Tibial nerve (tissue), 4 donors: ENCODE data around the gene IQCF2. TPM values are rescaled to one million over a fixed set of nuclear protein-coding genes. Genes with fewer than 3 reads are reported as not detected.

Experiments used
- DNase-seq, 2 donors: peaks; one replicate each; pipeline ENCODE4 v3.0.0-alpha.2; 2019; ENCODE audit warnings: low spot score in 2 of 2
- H3K27ac ChIP-seq, 4 donors: fragments of 200-600 bp; sonication (generic) in 3 of 4; one replicate each; pipeline ENCODE4 v1.5.1; 2017 to 2019; ENCODE audit warnings: mild to moderate bottlenecking in 1 of 4
- H3K27me3 ChIP-seq, 2 donors: fragments of 200-600 bp; sonication (generic) in 1 of 2; one replicate each; pipeline versions ENCODE4 v1.5.1 to v1.6.0; 2017 to 2019
- H3K36me3 ChIP-seq, 3 donors: fragments of 200-600 bp; sonication (generic); one replicate each; pipeline ENCODE4 v1.5.1; 2018 to 2019
- H3K4me1 ChIP-seq, 4 donors: fragments of 200-600 bp; sonication (generic) in 3 of 4; one replicate each; pipeline ENCODE4 v1.5.1; 2017 to 2019
- H3K4me3 ChIP-seq, 4 donors: fragments of 200-600 bp; sonication (generic) in 3 of 4; one replicate each; pipeline ENCODE4 v1.5.1; 2017 to 2019; ENCODE audit warnings: mild to moderate bottlenecking in 1 of 4, moderate library complexity in 1 of 4
- H3K9me3 ChIP-seq, 4 donors: fragments of 200-600 bp; sonication (generic) in 3 of 4; one replicate each; pipeline ENCODE4 v1.5.1; 2017 to 2019
- EP300 ChIP-seq, 2 donors: sonication (generic); formaldehyde crosslinking; IDR thresholded peaks; one replicate each; pipeline ENCODE4 v1.6.1; 2017; ENCODE audit warnings: antibody characterized with exemption in 2 of 2, mild to moderate bottlenecking in 1 of 2
- POLR2A ChIP-seq, 2 donors: fragments of 450-650 bp; IDR thresholded peaks; one replicate each; pipeline ENCODE4 v1.6.1; 2017; ENCODE audit warnings: antibody characterized with exemption in 2 of 2, mild to moderate bottlenecking in 2 of 2, moderate library complexity in 2 of 2
- WGBS, 2 donors: methylation state at CpG; one replicate each; pipeline ENCODE4 v1.1.5; 2018; 5-methylcytosine and 5-hydroxymethylcytosine counted together
- total RNA-seq, 4 donors: library from RNA; depleted of rRNA; stranded (reverse); fragments of >200 nt; gene quantifications; one replicate each; pipeline ENCODE4 v1.1.0, GENCODE V29; 2016
- TF ChIP-seq, protein P1 (sequence below), 5 experiments: fragments of 200-600 bp in 3 of 5; fragments of 450-650 bp in 2 of 5; sonication (generic) in 3 of 5; IDR thresholded peaks; one replicate each; pipeline ENCODE4 v1.5.1; 2016 to 2019; ENCODE audit warnings: antibody characterized with exemption in 5 of 5, mild to moderate bottlenecking in 3 of 5, moderate library complexity in 2 of 5

IQCF2 gene
- total RNA-seq, 4 donors from 2014 or later, result not detected

- 89 to 96% methylated on average over 12 of the region's 12 CpGs for WGBS, 2 donors
Measured at GRCh38 chr3:51888463-51889105, 27.2 kb downstream of the IQCF2 start.

GRCh38 chr3:51891242-51892039 is 30.0 kb downstream of the IQCF2 start:
- WGBS, 2 donors, result 75 to 81% methylated on average over 7 of the region's 7 CpGs
- no peak for DNase-seq

More at GRCh38 chr3:51888463-51889105, 27.2 kb downstream of the IQCF2 start:
- no peak for DNase-seq
- no peaks in the 10 kb centered on the region for H3K27me3 ChIP-seq
- no peaks in the 10 kb centered on the region for H3K9me3 ChIP-seq
- no peak overlapping the region for H3K4me3 ChIP-seq
- H3K4me1 ChIP-seq, result no peaks in the 10 kb centered on the region
- no peak overlapping the region for H3K27ac ChIP-seq
- no peaks in the 10 kb centered on the region for H3K36me3 ChIP-seq
- TF ChIP-seq POLR2A (IDR thresholded peaks at IDR 0.05) (no peak), EP300 (IDR thresholded peaks at IDR 0.05) (no peak)
- TF ChIP-seq, protein P1, sequence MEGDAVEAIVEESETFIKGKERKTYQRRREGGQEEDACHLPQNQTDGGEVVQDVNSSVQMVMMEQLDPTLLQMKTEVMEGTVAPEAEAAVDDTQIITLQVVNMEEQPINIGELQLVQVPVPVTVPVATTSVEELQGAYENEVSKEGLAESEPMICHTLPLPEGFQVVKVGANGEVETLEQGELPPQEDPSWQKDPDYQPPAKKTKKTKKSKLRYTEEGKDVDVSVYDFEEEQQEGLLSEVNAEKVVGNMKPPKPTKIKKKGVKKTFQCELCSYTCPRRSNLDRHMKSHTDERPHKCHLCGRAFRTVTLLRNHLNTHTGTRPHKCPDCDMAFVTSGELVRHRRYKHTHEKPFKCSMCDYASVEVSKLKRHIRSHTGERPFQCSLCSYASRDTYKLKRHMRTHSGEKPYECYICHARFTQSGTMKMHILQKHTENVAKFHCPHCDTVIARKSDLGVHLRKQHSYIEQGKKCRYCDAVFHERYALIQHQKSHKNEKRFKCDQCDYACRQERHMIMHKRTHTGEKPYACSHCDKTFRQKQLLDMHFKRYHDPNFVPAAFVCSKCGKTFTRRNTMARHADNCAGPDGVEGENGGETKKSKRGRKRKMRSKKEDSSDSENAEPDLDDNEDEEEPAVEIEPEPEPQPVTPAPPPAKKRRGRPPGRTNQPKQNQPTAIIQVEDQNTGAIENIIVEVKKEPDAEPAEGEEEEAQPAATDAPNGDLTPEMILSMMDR (IDR thresholded peaks at IDR 0.05), result no peak

DNA sequence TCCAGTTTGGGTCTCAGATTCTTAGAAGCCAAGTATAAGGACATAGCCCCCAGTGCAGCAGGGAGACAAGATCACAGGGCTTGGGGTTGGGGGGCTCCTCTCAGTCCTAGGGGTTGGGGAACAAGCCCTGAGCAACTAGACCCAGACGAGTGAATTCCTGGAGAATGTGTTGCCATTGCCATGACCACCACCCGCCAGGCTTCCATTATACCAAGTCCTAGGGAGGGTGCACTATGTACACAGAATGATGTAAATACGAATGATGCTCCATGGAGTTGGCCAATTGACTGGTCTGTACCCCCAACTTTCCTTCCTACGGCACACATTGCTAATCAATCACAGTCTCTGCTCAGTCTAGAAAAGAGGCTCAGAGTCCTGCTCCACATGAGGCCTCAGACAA is 33.0 kb downstream of the IQCF2 start:
- WGBS, 2 donors, result 84 to 87% methylated on average over 4 of the region's 4 CpGs
- H3K27ac ChIP-seq, result no peak overlapping the region

More at GRCh38 chr3:51891242-51892039, 30.0 kb downstream of the IQCF2 start:
- H3K27me3 ChIP-seq, result no peaks in the 10 kb centered on the region
- no peaks in the 10 kb centered on the region for H3K4me1 ChIP-seq
- no peaks in the 10 kb centered on the region for H3K36me3 ChIP-seq
- no peak overlapping the region for H3K27ac ChIP-seq
- no peak overlapping the region for H3K4me3 ChIP-seq
- TF ChIP-seq POLR2A (IDR thresholded peaks at IDR 0.05) (no peak), EP300 (IDR thresholded peaks at IDR 0.05) (no peak)
- TF ChIP-seq, protein P1 (IDR thresholded peaks at IDR 0.05), result no peak
- no peaks in the 10 kb centered on the region for H3K9me3 ChIP-seq

DNA sequence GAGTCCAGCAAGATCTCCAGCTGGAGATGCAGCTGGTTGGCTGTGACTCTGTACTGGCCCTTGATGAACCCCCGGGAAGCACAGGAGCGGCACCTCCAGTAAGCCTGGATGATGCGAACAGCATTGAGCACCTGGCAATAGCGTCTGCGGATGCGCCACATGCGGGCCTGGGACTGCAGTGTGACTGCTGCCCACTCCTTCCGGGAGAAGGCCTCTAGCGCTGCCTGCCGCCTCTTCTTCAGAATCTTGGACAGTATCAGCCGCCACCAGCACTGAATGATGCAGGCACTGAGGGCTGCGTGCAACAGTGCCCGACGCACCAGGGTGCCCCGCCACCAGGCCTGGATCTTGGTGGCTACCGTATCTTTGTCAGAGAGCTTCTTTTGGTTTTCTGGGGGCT is 33.5 kb downstream of the IQCF2 start:
- no peaks in the 10 kb centered on the region for H3K9me3 ChIP-seq
- TF ChIP-seq POLR2A (IDR thresholded peaks at IDR 0.05), result no peak
- TF ChIP-seq EP300 (IDR thresholded peaks at IDR 0.05), result no peak
- TF ChIP-seq, protein P1 (IDR thresholded peaks at IDR 0.05), result no peak
- H3K36me3 ChIP-seq, result no peaks in the 10 kb centered on the region
- H3K27me3 ChIP-seq, result no peaks in the 10 kb centered on the region
- H3K4me1 ChIP-seq, result no peaks in the 10 kb centered on the region
- no peak for DNase-seq
- no peak overlapping the region for H3K4me3 ChIP-seq
- 93 to 95% methylated on average over 15 to 16 of the region's 16 CpGs for WGBS, 2 donors
- H3K27ac ChIP-seq, result no peak overlapping the region

More for the DNA sequence above, 33.0 kb downstream of the IQCF2 start:
- no peaks in the 10 kb centered on the region for H3K27me3 ChIP-seq
- H3K36me3 ChIP-seq, result no peaks in the 10 kb centered on the region
- no peaks in the 10 kb centered on the region for H3K9me3 ChIP-seq
- TF ChIP-seq EP300 (IDR thresholded peaks at IDR 0.05), result no peak
- TF ChIP-seq, protein P1 (IDR thresholded peaks at IDR 0.05), result no peak
- no peak for DNase-seq
- no peak overlapping the region for H3K4me3 ChIP-seq
- H3K4me1 ChIP-seq, result no peaks in the 10 kb centered on the region
